Measurements from ENCODE around the gene PLB1.

DNA sequence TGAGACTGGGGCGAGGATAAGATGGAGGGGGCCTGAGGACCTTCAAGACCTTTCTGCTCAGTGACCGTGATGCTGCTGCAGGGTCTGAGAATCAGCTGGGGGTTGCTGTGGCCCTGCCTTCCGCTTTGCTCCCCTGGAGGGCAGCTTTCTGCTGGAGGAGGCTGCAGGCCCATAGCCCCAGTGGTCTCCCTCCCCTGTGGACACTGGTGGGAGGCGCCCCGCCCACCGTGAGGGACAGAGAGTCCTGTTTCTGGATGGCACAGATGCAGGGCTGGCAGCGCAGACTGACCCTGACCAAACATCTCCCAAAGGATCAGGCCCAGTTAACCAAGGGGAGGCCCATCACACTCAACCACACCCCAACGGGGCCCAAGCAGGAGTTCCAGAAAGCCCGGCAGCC lies 42.8 kb downstream of the PLB1 start:
- TF ChIP-seq, protein P1, sequence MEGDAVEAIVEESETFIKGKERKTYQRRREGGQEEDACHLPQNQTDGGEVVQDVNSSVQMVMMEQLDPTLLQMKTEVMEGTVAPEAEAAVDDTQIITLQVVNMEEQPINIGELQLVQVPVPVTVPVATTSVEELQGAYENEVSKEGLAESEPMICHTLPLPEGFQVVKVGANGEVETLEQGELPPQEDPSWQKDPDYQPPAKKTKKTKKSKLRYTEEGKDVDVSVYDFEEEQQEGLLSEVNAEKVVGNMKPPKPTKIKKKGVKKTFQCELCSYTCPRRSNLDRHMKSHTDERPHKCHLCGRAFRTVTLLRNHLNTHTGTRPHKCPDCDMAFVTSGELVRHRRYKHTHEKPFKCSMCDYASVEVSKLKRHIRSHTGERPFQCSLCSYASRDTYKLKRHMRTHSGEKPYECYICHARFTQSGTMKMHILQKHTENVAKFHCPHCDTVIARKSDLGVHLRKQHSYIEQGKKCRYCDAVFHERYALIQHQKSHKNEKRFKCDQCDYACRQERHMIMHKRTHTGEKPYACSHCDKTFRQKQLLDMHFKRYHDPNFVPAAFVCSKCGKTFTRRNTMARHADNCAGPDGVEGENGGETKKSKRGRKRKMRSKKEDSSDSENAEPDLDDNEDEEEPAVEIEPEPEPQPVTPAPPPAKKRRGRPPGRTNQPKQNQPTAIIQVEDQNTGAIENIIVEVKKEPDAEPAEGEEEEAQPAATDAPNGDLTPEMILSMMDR (IDR thresholded peaks at IDR 0.05; ENCODE audit: low read depth, low read length): no peak
- TF ChIP-seq POLR2A (IDR thresholded peaks at IDR 0.05; ENCODE audit: extremely low read depth, insufficient read length): no peak
- TF ChIP-seq, protein P2, sequence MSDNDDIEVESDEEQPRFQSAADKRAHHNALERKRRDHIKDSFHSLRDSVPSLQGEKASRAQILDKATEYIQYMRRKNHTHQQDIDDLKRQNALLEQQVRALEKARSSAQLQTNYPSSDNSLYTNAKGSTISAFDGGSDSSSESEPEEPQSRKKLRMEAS (IDR thresholded peaks at IDR 0.05; ENCODE audit: low read depth, low read length): no peak
- no peak for TF ChIP-seq MYC (IDR thresholded peaks at IDR 0.05; ENCODE audit: low read depth, low read length)
